Subcutaneous preadipocyte (primary cell): ENCODE measurements around the gene BOD1L1. TPM values are rescaled to one million over a fixed set of nuclear protein-coding genes. Genes with fewer than 3 reads are reported as not detected.

Experiments
- small RNA-seq: library from RNA; depleted of rRNA; stranded (forward); fragments of <200 nt; gene quantifications from one replicate; pipeline ENCODE3, GENCODE V24; 2012
- total RNA-seq: library from RNA; depleted of rRNA; stranded (reverse); fragments of >200 nt; gene quantifications from 2 replicates; pipeline ENCODE4 v1.2.3, GENCODE V29; 2012

Gene BOD1L1
- 21.7 and 28.9 TPM in 2 replicates for total RNA-seq

GRCh38 chr4:13627606-13628311, at the start of gene BOD1L1:
Gene BOD1L1 (minus strand): TSS chr4:13627725. CDS start chr4:13627587, 138 bp downstream.

GRCh38 chr4:13543839-13544605, 83.5 kb downstream of the BOD1L1 start, which contains the start of gene NKX3-2:
Gene NKX3-2 (minus strand): TSS chr4:13544508. CDS start chr4:13544414, 94 bp downstream.

Small RNAs within 50 kb of the gene (small RNA-seq; reads per million reads assigned to genes)
- not detected for gene MIR5091

Other genes starting within 250 kb of the BOD1L1 start
- 9.6 and 13.7 TPM in 2 replicates for gene RAB28, start 143.4 kb downstream of the BOD1L1 start, total RNA-seq
- gene NKX3-2, start 83.2 kb downstream of the BOD1L1 start, total RNA-seq = under 0.01 TPM in 1 of 2 replicates, not detected in the other